Endothelial cell of umbilical vein (primary cell): ENCODE data around the gene NAP1L1. TPM values are rescaled to one million over a fixed set of nuclear protein-coding genes. Genes with fewer than 3 reads are reported as not detected.

Experiments used
- BruUV-seq: library from RNA; stranded (reverse); fragments of 400-500 nt; replicated peaks from 2 replicates; lab custom pipeline; 2021; lab: Mats Ljungman, UMichigan
- CTCF ChIA-PET: fragments of 300-600, 350-600 bp; sonication (Branson Sonifier 250); formaldehyde crosslinking; loops from one replicate; lab custom pipeline; 2021; ENCODE audit warnings: antibody characterized with exemption, inconsistent platforms; lab: Charles Lee
- POLR2A ChIA-PET: fragments of 300-600, 350-600 bp; sonication (Branson Sonifier 250); formaldehyde crosslinking; loops from one replicate; lab custom pipeline; 2021; ENCODE audit warnings: antibody characterized with exemption, inconsistent platforms; lab: Charles Lee
- DNase-seq: peaks from one replicate; pipeline ENCODE4 v3.0.0-alpha.2; 2011; ENCODE audit warnings: low read depth, low spot score
- FAIRE-seq: peaks from 2 replicates; lab custom pipeline; 2011; peaks lifted over from hg19 to GRCh38; lab: Jason Lieb, UNC
- H2AFZ ChIP-seq: 2 replicates; pipeline ENCODE4 v1.6.0; 2012; ENCODE audit warnings: low read depth, low read length, control low read depth, inconsistent platforms
- H3K27ac ChIP-seq: 2 replicates; pipeline ENCODE4 v1.5.1; 2011; ENCODE audit warnings: low read depth, mild to moderate bottlenecking, control low read depth, low read length, moderate library complexity; ENCODE audit not compliant: insufficient read depth
- H3K27me3 ChIP-seq, 2 experiments: 2 replicates each; pipeline versions ENCODE4 v1.6.0 to v1.6.1; 2011; ENCODE audit warnings: low read length in 2 of 2, mixed read lengths in 1 of 2; ENCODE audit not compliant: control insufficient read depth in 2 of 2, insufficient read depth in 2 of 2
- H3K36me3 ChIP-seq, 2 experiments: 2 replicates in 1 of 2; 3 replicates in 1 of 2; pipeline ENCODE4 v1.5.1; 2011; ENCODE audit warnings: low read length in 2 of 2, mild to moderate bottlenecking in 1 of 2, moderate library complexity in 1 of 2; ENCODE audit not compliant: control insufficient read depth in 2 of 2, insufficient read depth in 2 of 2; ENCODE audit errors: extremely low read depth in 1 of 2
- H3K4me1 ChIP-seq: 3 replicates; pipeline ENCODE4 v1.5.1; 2011; ENCODE audit warnings: mild to moderate bottlenecking, low read length; ENCODE audit not compliant: control insufficient read depth, insufficient read depth; ENCODE audit errors: extremely low read depth
- H3K4me2 ChIP-seq: 2 replicates; pipeline ENCODE4 v1.6.1; 2011; ENCODE audit warnings: low read length, control low read depth, mixed read lengths; ENCODE audit not compliant: insufficient read depth
- H3K4me3 ChIP-seq, 3 experiments: fragments of 200-600 bp in 1 of 3; sonication (generic), shearing (Covaris generic) in 1 of 3; replicated peaks in 1 of 3; 2 replicates each; pipeline ENCODE4 v1.5.1; 2011 to 2016; ENCODE audit warnings: control low read depth in 3 of 3, low read length in 3 of 3, mild to moderate bottlenecking in 2 of 3, inconsistent platforms in 1 of 3, low read depth in 1 of 3, moderate library complexity in 1 of 3; ENCODE audit not compliant: insufficient read depth in 1 of 3
- H3K79me2 ChIP-seq: 2 replicates; pipeline ENCODE4 v1.6.0; 2012; ENCODE audit warnings: low read length, inconsistent platforms; ENCODE audit not compliant: control insufficient read depth, insufficient read depth
- H3K9ac ChIP-seq: replicated peaks from 2 replicates; pipeline ENCODE3; 2011; ENCODE audit warnings: low read length, control low read depth; ENCODE audit not compliant: insufficient read depth; ENCODE audit errors: extremely low read depth
- H3K9me1 ChIP-seq: replicated peaks from 3 replicates; pipeline ENCODE4 v1.6.0; 2011; ENCODE audit warnings: mild to moderate bottlenecking, low read length; ENCODE audit not compliant: control insufficient read depth, insufficient read depth; ENCODE audit errors: extremely low read depth
- H3K9me3 ChIP-seq: replicated peaks from 2 replicates; pipeline ENCODE4 v1.5.1; 2012; ENCODE audit warnings: low read length, inconsistent platforms; ENCODE audit not compliant: control insufficient read depth, insufficient read depth
- H4K20me1 ChIP-seq: replicated peaks from 2 replicates; pipeline ENCODE3; 2011; ENCODE audit warnings: mild to moderate bottlenecking, low read length; ENCODE audit not compliant: control insufficient read depth, insufficient read depth; ENCODE audit errors: extremely low read depth
- EZH2 ChIP-seq: IDR thresholded peaks from 2 replicates; pipeline ENCODE4 v1.6.1; 2012; ENCODE audit warnings: borderline replicate concordance, low read depth, mild to moderate bottlenecking, moderate library complexity, low read length, inconsistent platforms; ENCODE audit not compliant: severe bottlenecking
- FOS ChIP-seq: IDR thresholded peaks from 2 replicates; pipeline ENCODE4 v1.6.1; 2011; ENCODE audit warnings: mild to moderate bottlenecking, low read length, moderate library complexity, borderline replicate concordance; ENCODE audit not compliant: insufficient read depth
- GATA2 ChIP-seq: IDR thresholded peaks from 2 replicates; pipeline ENCODE4 v1.7.0; 2011; ENCODE audit warnings: low read depth, mild to moderate bottlenecking, moderate library complexity, mixed read lengths, low read length; ENCODE audit not compliant: insufficient read length, insufficient read depth
- JUN ChIP-seq: IDR thresholded peaks from 2 replicates; pipeline ENCODE4 v1.6.1; 2011; ENCODE audit warnings: borderline replicate concordance, low read depth; ENCODE audit not compliant: insufficient read length, insufficient read depth
- MAX ChIP-seq: IDR thresholded peaks from 2 replicates; pipeline ENCODE4 v1.6.1; 2011; ENCODE audit not compliant: insufficient read depth, insufficient read length
- MYC ChIP-seq: IDR thresholded peaks from one replicate; pipeline ENCODE4 v1.6.1; 2011; ENCODE audit warnings: mild to moderate bottlenecking, low read depth, low read length
- POLR2A ChIP-seq: IDR thresholded peaks from 2 replicates; pipeline ENCODE4 v1.6.1; 2012; ENCODE audit warnings: low read depth, mild to moderate bottlenecking, control low read depth, low read length
- POLR2AphosphoS5 ChIP-seq: IDR thresholded peaks from 2 replicates; pipeline ENCODE4 v1.6.1; 2012; ENCODE audit warnings: low read depth, mild to moderate bottlenecking, control low read depth, low read length, moderate library complexity; ENCODE audit not compliant: insufficient read depth
- dilution Hi-C: fragments of 300-500 bp; cut with MboI; formaldehyde crosslinking; loops from one replicate; pipeline ENCODE4 v1.15.0; 2019; ENCODE audit warnings: low sequenced_read_pairs; ENCODE audit not compliant: extremely low pct_ligation_motif_present
- intact Hi-C: fragments of 100-400 bp; cut with micrococcal nuclease; formaldehyde crosslinking; loops from one replicate; pipeline ENCODE4 v1.10.0; 2022
- polyA plus RNA-seq, 4 experiments: library from polyadenylated mRNA; depleted of rRNA in 3 of 4; stranded (reverse) in 3 of 4; unstranded in 1 of 4; fragments of >200 nt; gene quantifications; 2 replicates each; pipeline versions ENCODE4 v1.2.1 to v1.2.3, GENCODE V29; 2011 to 2012; ENCODE audit warnings: missing spikeins in 1 of 4
- total RNA-seq: library from RNA; stranded (reverse); gene quantifications from 2 replicates; pipeline ENCODE4 v1.2.3, GENCODE V29; 2021
- TF ChIP-seq, protein P1 (sequence below), 2 donors: IDR thresholded peaks; 1 replicate in 1 of 2; 2 replicates in 1 of 2; pipeline ENCODE4 v1.5.1; 2011; ENCODE audit warnings: low read length in 2 of 2, mild to moderate bottlenecking in 2 of 2, moderate library complexity in 2 of 2, control low read depth in 1 of 2, inconsistent platforms in 1 of 2, low read depth in 1 of 2; ENCODE audit not compliant: insufficient read depth in 1 of 2; ENCODE audit errors: extremely low read depth in 1 of 2

NAP1L1 gene
- total and polyA plus RNA-seq, 2 donors (not counting 3 experiments of a cell fraction or from before 2014, with no cell fraction given) = 127 to 649 TPM

GRCh38 chr12:76055393-76055792, 29.1 kb downstream of the NAP1L1 start:
- H3K4me1 ChIP-seq = no peaks in the 10 kb centered on the region
- no peaks in the 10 kb centered on the region for H3K27me3 ChIP-seq
- H3K9me1 ChIP-seq = no peaks in the 10 kb centered on the region
- no peak overlapping the region for H3K9ac ChIP-seq
- no peaks in the 10 kb centered on the region for H4K20me1 ChIP-seq
- CTCF ChIA-PET = no interaction called here
- DNase-seq (no peak), FAIRE-seq (no peak)
- no TSS peak for BruUV-seq
- H3K79me2 ChIP-seq = peaks cover 24% of the 10 kb centered on the region
- no peak overlapping the region for H3K4me2 ChIP-seq
- no peaks in the 10 kb centered on the region for H3K9me3 ChIP-seq
- TF ChIP-seq POLR2AphosphoS5 (no peak), FOS (no peak), MYC (no peak), JUN (no peak), EZH2 (no peak), GATA2 (no peak), MAX (no peak), POLR2A (no peak)
- TF ChIP-seq, protein P1, sequence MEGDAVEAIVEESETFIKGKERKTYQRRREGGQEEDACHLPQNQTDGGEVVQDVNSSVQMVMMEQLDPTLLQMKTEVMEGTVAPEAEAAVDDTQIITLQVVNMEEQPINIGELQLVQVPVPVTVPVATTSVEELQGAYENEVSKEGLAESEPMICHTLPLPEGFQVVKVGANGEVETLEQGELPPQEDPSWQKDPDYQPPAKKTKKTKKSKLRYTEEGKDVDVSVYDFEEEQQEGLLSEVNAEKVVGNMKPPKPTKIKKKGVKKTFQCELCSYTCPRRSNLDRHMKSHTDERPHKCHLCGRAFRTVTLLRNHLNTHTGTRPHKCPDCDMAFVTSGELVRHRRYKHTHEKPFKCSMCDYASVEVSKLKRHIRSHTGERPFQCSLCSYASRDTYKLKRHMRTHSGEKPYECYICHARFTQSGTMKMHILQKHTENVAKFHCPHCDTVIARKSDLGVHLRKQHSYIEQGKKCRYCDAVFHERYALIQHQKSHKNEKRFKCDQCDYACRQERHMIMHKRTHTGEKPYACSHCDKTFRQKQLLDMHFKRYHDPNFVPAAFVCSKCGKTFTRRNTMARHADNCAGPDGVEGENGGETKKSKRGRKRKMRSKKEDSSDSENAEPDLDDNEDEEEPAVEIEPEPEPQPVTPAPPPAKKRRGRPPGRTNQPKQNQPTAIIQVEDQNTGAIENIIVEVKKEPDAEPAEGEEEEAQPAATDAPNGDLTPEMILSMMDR (IDR thresholded peaks at IDR 0.05; ENCODE audit: extremely low read depth in 1 of 2, insufficient read depth in 1 of 2, low read depth in 1 of 2, low read length in 2 of 2) = no peak
- dilution Hi-C loops = no loop called here
- POLR2A ChIA-PET = no interaction called here
- no peak overlapping the region for H3K4me3 ChIP-seq
- intact Hi-C loops = loop anchor here (5.0 kb wide), 1 partner anchor 292 kb away; the partner anchor contains the start of gene BBS10
- no peak overlapping the region for H3K27ac ChIP-seq
- H2AFZ ChIP-seq = no peak overlapping the region
- H3K36me3 ChIP-seq = peaks cover 19 to 52% of the 10 kb centered on the region in 2 experiments
